Ovary (tissue), 3 donors: ENCODE measurements around the gene MAP3K9.

Source experiments
- EP300 ChIP-seq: sonication (generic); formaldehyde crosslinking; IDR thresholded peaks from one replicate; pipeline ENCODE4 v1.6.1; 2017; ENCODE audit warnings: antibody characterized with exemption
- POLR2A ChIP-seq: fragments of 450-650 bp; IDR thresholded peaks from one replicate; pipeline ENCODE4 v1.6.1; 2017; ENCODE audit warnings: antibody characterized with exemption, mild to moderate bottlenecking, moderate library complexity
- TF ChIP-seq, protein P1 (sequence below), 3 donors: fragments of 450-650 bp in 2 of 3; fragments of 200-600 bp in 1 of 3; IDR thresholded peaks; one replicate each; pipeline versions ENCODE4 v1.5.1 to v1.8.0; 2016 to 2022; ENCODE audit warnings: antibody characterized with exemption in 3 of 3, mild to moderate bottlenecking in 1 of 3
- donor health status: DM: no; HTN: no; CAD: no.

GRCh38 chr14:70692210-70692609 is 117.1 kb downstream of the MAP3K9 start:
- TF ChIP-seq, protein P1, sequence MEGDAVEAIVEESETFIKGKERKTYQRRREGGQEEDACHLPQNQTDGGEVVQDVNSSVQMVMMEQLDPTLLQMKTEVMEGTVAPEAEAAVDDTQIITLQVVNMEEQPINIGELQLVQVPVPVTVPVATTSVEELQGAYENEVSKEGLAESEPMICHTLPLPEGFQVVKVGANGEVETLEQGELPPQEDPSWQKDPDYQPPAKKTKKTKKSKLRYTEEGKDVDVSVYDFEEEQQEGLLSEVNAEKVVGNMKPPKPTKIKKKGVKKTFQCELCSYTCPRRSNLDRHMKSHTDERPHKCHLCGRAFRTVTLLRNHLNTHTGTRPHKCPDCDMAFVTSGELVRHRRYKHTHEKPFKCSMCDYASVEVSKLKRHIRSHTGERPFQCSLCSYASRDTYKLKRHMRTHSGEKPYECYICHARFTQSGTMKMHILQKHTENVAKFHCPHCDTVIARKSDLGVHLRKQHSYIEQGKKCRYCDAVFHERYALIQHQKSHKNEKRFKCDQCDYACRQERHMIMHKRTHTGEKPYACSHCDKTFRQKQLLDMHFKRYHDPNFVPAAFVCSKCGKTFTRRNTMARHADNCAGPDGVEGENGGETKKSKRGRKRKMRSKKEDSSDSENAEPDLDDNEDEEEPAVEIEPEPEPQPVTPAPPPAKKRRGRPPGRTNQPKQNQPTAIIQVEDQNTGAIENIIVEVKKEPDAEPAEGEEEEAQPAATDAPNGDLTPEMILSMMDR (IDR thresholded peaks at IDR 0.05) = no peak
- TF ChIP-seq POLR2A = no peak
- no peak for TF ChIP-seq EP300
